AG09309 (cell line): ENCODE results near the gene CDYL2.

Experiments
- DNase-seq: peaks from one replicate; pipeline ENCODE4 v3.0.0-alpha.2; 2010; ENCODE audit warnings: low read depth
- H3K4me3 ChIP-seq: 2 replicates; pipeline ENCODE4 v1.5.1; 2011; ENCODE audit warnings: mild to moderate bottlenecking, low read depth, low read length, moderate library complexity; ENCODE audit not compliant: control insufficient read depth
- CTCF ChIP-seq: IDR thresholded peaks from 2 replicates; pipeline ENCODE4 v1.5.1; 2011; ENCODE audit warnings: mild to moderate bottlenecking, low read depth, low read length, inconsistent platforms; ENCODE audit not compliant: insufficient read depth, control insufficient read depth; ENCODE audit errors: missing control alignments

Gene CDYL2

GRCh38 chr16:80680046-80680445 lies 124.4 kb downstream of the CDYL2 start:
- no peak for TF ChIP-seq CTCF
- no peak for DNase-seq
- H3K4me3 ChIP-seq: no peak overlapping the region

- no peak for DNase-seq
- H3K4me3 ChIP-seq: no peak overlapping the region
- no peak for TF ChIP-seq CTCF
Measured at GRCh38 chr16:80674884-80675283, 129.5 kb downstream of the CDYL2 start.

- no peak overlapping the region for H3K4me3 ChIP-seq
- DNase-seq: no peak
- no peak for TF ChIP-seq CTCF
Measured at GRCh38 chr16:80672379-80672778, 132.0 kb downstream of the CDYL2 start.

- H3K4me3 ChIP-seq: no peak overlapping the region
- no peak for TF ChIP-seq CTCF
- no peak for DNase-seq
Measured at GRCh38 chr16:80671281-80671849, 133.0 kb downstream of the CDYL2 start.

- no peak for DNase-seq
- no peak overlapping the region for H3K4me3 ChIP-seq
- no peak for TF ChIP-seq CTCF
Measured at GRCh38 chr16:80670170-80670865, 134.1 kb downstream of the CDYL2 start.

- no peak for TF ChIP-seq CTCF
- DNase-seq: no peak
- H3K4me3 ChIP-seq: no peak overlapping the region
Measured at GRCh38 chr16:80669673-80670072, 134.7 kb downstream of the CDYL2 start.
